H1 (cell line): ENCODE data around the gene CNTN5.

Source experiments
- BCL11A ChIP-seq, 2 experiments: IDR thresholded peaks; one replicate each; pipeline ENCODE4 v1.6.1; 2011; ENCODE audit warnings: low read depth in 2 of 2, low read length in 2 of 2, mild to moderate bottlenecking in 2 of 2
- EZH2 ChIP-seq: fragments of 200-600 bp; sonication (generic); IDR thresholded peaks from 2 replicates; pipeline ENCODE4 v1.7.1; 2012; ENCODE audit warnings: low read depth, mild to moderate bottlenecking, moderate library complexity, low read length, inconsistent platforms; ENCODE audit not compliant: severe bottlenecking
- FOSL1 ChIP-seq: IDR thresholded peaks from 2 replicates; pipeline ENCODE4 v1.6.1; 2011; ENCODE audit warnings: mild to moderate bottlenecking, low read depth, low read length, moderate library complexity; ENCODE audit not compliant: insufficient read depth
- MAFK ChIP-seq: IDR thresholded peaks from 2 replicates; pipeline ENCODE4 v1.6.1; 2012; ENCODE audit warnings: low read depth, mild to moderate bottlenecking, improper control_type of control experiment, low read length
- NANOG ChIP-seq: IDR thresholded peaks from 2 replicates; pipeline ENCODE4 v1.6.1; 2011; ENCODE audit warnings: low read length, low read depth, mild to moderate bottlenecking, inconsistent platforms; ENCODE audit not compliant: insufficient read depth, poor library complexity, severe bottlenecking
- RAD21 ChIP-seq, 2 experiments: IDR thresholded peaks in 1 of 2; conservative IDR thresholded peaks in 1 of 2; 2 replicates each; pipeline ENCODE4 v1.6.1; 2011; ENCODE audit warnings: low read depth in 2 of 2, low read length in 2 of 2, improper control_type of control experiment in 1 of 2, inconsistent platforms in 1 of 2, mild to moderate bottlenecking in 1 of 2, moderate library complexity in 1 of 2
- TCF12 ChIP-seq: IDR thresholded peaks from 2 replicates; pipeline ENCODE4 v1.6.1; 2011; ENCODE audit warnings: low read depth, mild to moderate bottlenecking, low read length
- YY1 ChIP-seq: IDR thresholded peaks from 2 replicates; pipeline ENCODE4 v1.6.1; 2011; ENCODE audit warnings: low read depth, mild to moderate bottlenecking, low read length
- TF ChIP-seq, protein P1 (sequence below): fragments of 300-600 bp; sonication (generic); IDR thresholded peaks from 2 replicates; pipeline ENCODE4 v1.7.1; 2012; ENCODE audit warnings: low read length, moderate library complexity, mild to moderate bottlenecking, inconsistent platforms; ENCODE audit not compliant: insufficient replicate concordance
- TF ChIP-seq, protein P2 (sequence below), 3 experiments: IDR thresholded peaks; 1 replicate in 2 of 3; 2 replicates in 1 of 3; pipeline versions ENCODE4 v1.5.1 to v1.6.1; 2011; ENCODE audit warnings: low read length in 3 of 3, mild to moderate bottlenecking in 3 of 3, inconsistent platforms in 2 of 3, low read depth in 1 of 3, moderate library complexity in 1 of 3; ENCODE audit not compliant: insufficient read depth in 1 of 3; ENCODE audit errors: control extremely low read depth in 1 of 3
- TF ChIP-seq, protein P3 (sequence below): IDR thresholded peaks from 2 replicates; pipeline ENCODE4 v1.6.1; 2011; ENCODE audit warnings: low read length, improper control_type of control experiment

DNA sequence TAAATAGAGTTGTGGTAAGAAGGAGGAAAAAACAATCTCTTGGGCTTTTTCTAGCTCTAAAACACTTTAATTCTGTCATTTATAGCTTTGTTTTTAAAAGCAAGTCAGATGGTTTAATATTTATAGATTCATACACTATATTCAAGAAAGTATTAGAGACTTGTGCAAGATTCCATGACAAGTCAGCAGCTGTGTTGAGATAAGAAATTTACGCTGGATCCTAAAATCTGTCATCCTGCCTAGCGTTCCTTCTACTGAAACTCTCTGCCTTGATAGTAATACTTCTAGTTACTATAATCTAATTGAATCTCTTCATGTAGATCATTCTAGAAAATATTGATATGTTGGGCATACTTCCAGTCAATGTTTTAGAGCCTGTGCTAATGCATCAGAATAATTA is 721.8 kb downstream of the CNTN5 start:
- TF ChIP-seq, protein P1, sequence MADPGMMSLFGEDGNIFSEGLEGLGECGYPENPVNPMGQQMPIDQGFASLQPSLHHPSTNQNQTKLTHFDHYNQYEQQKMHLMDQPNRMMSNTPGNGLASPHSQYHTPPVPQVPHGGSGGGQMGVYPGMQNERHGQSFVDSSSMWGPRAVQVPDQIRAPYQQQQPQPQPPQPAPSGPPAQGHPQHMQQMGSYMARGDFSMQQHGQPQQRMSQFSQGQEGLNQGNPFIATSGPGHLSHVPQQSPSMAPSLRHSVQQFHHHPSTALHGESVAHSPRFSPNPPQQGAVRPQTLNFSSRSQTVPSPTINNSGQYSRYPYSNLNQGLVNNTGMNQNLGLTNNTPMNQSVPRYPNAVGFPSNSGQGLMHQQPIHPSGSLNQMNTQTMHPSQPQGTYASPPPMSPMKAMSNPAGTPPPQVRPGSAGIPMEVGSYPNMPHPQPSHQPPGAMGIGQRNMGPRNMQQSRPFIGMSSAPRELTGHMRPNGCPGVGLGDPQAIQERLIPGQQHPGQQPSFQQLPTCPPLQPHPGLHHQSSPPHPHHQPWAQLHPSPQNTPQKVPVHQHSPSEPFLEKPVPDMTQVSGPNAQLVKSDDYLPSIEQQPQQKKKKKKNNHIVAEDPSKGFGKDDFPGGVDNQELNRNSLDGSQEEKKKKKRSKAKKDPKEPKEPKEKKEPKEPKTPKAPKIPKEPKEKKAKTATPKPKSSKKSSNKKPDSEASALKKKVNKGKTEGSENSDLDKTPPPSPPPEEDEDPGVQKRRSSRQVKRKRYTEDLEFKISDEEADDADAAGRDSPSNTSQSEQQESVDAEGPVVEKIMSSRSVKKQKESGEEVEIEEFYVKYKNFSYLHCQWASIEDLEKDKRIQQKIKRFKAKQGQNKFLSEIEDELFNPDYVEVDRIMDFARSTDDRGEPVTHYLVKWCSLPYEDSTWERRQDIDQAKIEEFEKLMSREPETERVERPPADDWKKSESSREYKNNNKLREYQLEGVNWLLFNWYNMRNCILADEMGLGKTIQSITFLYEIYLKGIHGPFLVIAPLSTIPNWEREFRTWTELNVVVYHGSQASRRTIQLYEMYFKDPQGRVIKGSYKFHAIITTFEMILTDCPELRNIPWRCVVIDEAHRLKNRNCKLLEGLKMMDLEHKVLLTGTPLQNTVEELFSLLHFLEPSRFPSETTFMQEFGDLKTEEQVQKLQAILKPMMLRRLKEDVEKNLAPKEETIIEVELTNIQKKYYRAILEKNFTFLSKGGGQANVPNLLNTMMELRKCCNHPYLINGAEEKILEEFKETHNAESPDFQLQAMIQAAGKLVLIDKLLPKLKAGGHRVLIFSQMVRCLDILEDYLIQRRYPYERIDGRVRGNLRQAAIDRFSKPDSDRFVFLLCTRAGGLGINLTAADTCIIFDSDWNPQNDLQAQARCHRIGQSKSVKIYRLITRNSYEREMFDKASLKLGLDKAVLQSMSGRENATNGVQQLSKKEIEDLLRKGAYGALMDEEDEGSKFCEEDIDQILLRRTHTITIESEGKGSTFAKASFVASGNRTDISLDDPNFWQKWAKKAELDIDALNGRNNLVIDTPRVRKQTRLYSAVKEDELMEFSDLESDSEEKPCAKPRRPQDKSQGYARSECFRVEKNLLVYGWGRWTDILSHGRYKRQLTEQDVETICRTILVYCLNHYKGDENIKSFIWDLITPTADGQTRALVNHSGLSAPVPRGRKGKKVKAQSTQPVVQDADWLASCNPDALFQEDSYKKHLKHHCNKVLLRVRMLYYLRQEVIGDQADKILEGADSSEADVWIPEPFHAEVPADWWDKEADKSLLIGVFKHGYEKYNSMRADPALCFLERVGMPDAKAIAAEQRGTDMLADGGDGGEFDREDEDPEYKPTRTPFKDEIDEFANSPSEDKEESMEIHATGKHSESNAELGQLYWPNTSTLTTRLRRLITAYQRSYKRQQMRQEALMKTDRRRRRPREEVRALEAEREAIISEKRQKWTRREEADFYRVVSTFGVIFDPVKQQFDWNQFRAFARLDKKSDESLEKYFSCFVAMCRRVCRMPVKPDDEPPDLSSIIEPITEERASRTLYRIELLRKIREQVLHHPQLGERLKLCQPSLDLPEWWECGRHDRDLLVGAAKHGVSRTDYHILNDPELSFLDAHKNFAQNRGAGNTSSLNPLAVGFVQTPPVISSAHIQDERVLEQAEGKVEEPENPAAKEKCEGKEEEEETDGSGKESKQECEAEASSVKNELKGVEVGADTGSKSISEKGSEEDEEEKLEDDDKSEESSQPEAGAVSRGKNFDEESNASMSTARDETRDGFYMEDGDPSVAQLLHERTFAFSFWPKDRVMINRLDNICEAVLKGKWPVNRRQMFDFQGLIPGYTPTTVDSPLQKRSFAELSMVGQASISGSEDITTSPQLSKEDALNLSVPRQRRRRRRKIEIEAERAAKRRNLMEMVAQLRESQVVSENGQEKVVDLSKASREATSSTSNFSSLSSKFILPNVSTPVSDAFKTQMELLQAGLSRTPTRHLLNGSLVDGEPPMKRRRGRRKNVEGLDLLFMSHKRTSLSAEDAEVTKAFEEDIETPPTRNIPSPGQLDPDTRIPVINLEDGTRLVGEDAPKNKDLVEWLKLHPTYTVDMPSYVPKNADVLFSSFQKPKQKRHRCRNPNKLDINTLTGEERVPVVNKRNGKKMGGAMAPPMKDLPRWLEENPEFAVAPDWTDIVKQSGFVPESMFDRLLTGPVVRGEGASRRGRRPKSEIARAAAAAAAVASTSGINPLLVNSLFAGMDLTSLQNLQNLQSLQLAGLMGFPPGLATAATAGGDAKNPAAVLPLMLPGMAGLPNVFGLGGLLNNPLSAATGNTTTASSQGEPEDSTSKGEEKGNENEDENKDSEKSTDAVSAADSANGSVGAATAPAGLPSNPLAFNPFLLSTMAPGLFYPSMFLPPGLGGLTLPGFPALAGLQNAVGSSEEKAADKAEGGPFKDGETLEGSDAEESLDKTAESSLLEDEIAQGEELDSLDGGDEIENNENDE = no peak
- TF ChIP-seq RAD21 (IDR thresholded peaks at IDR 0.05 in 1 of 2, conservative IDR thresholded peaks at IDR 0.05 in 1 of 2; ENCODE audit: low read depth in 2 of 2, low read length in 2 of 2) = no peak
- TF ChIP-seq, protein P2, sequence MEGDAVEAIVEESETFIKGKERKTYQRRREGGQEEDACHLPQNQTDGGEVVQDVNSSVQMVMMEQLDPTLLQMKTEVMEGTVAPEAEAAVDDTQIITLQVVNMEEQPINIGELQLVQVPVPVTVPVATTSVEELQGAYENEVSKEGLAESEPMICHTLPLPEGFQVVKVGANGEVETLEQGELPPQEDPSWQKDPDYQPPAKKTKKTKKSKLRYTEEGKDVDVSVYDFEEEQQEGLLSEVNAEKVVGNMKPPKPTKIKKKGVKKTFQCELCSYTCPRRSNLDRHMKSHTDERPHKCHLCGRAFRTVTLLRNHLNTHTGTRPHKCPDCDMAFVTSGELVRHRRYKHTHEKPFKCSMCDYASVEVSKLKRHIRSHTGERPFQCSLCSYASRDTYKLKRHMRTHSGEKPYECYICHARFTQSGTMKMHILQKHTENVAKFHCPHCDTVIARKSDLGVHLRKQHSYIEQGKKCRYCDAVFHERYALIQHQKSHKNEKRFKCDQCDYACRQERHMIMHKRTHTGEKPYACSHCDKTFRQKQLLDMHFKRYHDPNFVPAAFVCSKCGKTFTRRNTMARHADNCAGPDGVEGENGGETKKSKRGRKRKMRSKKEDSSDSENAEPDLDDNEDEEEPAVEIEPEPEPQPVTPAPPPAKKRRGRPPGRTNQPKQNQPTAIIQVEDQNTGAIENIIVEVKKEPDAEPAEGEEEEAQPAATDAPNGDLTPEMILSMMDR (IDR thresholded peaks at IDR 0.05; ENCODE audit: control extremely low read depth in 1 of 3, insufficient read depth in 1 of 3, low read depth in 1 of 3, low read length in 3 of 3) = no peak
- TF ChIP-seq BCL11A (IDR thresholded peaks at IDR 0.05; ENCODE audit: low read depth in 2 of 2, low read length in 2 of 2) = no peak
- TF ChIP-seq, protein P3, sequence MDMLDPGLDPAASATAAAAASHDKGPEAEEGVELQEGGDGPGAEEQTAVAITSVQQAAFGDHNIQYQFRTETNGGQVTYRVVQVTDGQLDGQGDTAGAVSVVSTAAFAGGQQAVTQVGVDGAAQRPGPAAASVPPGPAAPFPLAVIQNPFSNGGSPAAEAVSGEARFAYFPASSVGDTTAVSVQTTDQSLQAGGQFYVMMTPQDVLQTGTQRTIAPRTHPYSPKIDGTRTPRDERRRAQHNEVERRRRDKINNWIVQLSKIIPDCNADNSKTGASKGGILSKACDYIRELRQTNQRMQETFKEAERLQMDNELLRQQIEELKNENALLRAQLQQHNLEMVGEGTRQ = no peak
- no peak for TF ChIP-seq TCF12
- TF ChIP-seq YY1 = no peak
- TF ChIP-seq NANOG = no peak
- no peak for TF ChIP-seq FOSL1
- TF ChIP-seq MAFK = no peak
- TF ChIP-seq EZH2 = no peak
